Astrocyte (in vitro differentiated cells and primary cell): ENCODE results near the gene FXYD5. TPM values are rescaled to one million over a fixed set of nuclear protein-coding genes. Genes with fewer than 3 reads are reported as not detected.

Experiments used
- DNase-seq: peaks from one replicate; pipeline ENCODE4 v3.0.0-alpha.2; 2010; ENCODE audit warnings: low read depth
- FAIRE-seq: peaks from 2 replicates; lab custom pipeline; 2011; peaks lifted over from hg19 to GRCh38; lab: Jason Lieb, UNC
- H2AFZ ChIP-seq: 2 replicates; pipeline ENCODE4 v1.6.0; 2012; ENCODE audit warnings: low read depth, low read length, inconsistent platforms
- H3K27ac ChIP-seq: 2 replicates; pipeline ENCODE4 v1.5.1; 2011; ENCODE audit warnings: low read depth, low read length, inconsistent platforms
- H3K27me3 ChIP-seq: 2 replicates; pipeline ENCODE4 v1.6.0; 2011; ENCODE audit warnings: low read length, inconsistent platforms; ENCODE audit not compliant: insufficient read depth
- H3K36me3 ChIP-seq: 2 replicates; pipeline ENCODE4 v1.5.1; 2011; ENCODE audit warnings: low read length, inconsistent platforms; ENCODE audit not compliant: insufficient read depth
- H3K4me1 ChIP-seq: 2 replicates; pipeline ENCODE4 v1.5.1; 2011; ENCODE audit warnings: low read length, inconsistent platforms; ENCODE audit not compliant: insufficient read depth
- H3K4me2 ChIP-seq: 2 replicates; pipeline ENCODE4 v1.6.0; 2012; ENCODE audit warnings: low read length, inconsistent platforms
- H3K4me3 ChIP-seq: 2 replicates; pipeline ENCODE4 v1.5.1; 2011; ENCODE audit warnings: low read depth, mild to moderate bottlenecking, low read length, inconsistent platforms; ENCODE audit not compliant: insufficient read depth
- H3K79me2 ChIP-seq: 2 replicates; pipeline ENCODE4 v1.6.0; 2012; ENCODE audit warnings: mild to moderate bottlenecking, low read length, inconsistent platforms; ENCODE audit not compliant: insufficient read depth
- H3K9ac ChIP-seq: 2 replicates; pipeline ENCODE4 v1.6.0; 2012; ENCODE audit warnings: mild to moderate bottlenecking, low read length, inconsistent platforms
- H3K9me3 ChIP-seq: 2 replicates; pipeline ENCODE4 v1.5.1; 2012; ENCODE audit warnings: low read depth, mild to moderate bottlenecking, low read length, inconsistent platforms; ENCODE audit not compliant: insufficient read depth
- H4K20me1 ChIP-seq: 2 replicates; pipeline ENCODE4 v1.6.0; 2012; ENCODE audit warnings: low read length, inconsistent platforms; ENCODE audit not compliant: insufficient read depth
- H3K27ac Mint-ChIP-seq: one replicate; pipeline ENCODE4 v1.8.0; 2021; ENCODE audit warnings: mild to moderate bottlenecking, mixed read lengths; ENCODE audit not compliant: unreplicated experiment
- H3K27me3 Mint-ChIP-seq: one replicate; pipeline ENCODE4 v1.8.0; 2021; ENCODE audit warnings: low read depth, mixed read lengths; ENCODE audit not compliant: unreplicated experiment
- H3K36me3 Mint-ChIP-seq: one replicate; pipeline ENCODE4 v1.8.0; 2021; ENCODE audit warnings: low read depth, mixed read lengths; ENCODE audit not compliant: unreplicated experiment
- H3K4me1 Mint-ChIP-seq: one replicate; pipeline ENCODE4 v1.8.0; 2021; ENCODE audit warnings: low read depth, mixed read lengths; ENCODE audit not compliant: unreplicated experiment
- H3K4me3 Mint-ChIP-seq: one replicate; pipeline ENCODE4 v1.8.0; 2021; ENCODE audit warnings: mild to moderate bottlenecking, moderate library complexity, mixed read lengths; ENCODE audit not compliant: unreplicated experiment
- H3K9me3 Mint-ChIP-seq: one replicate; pipeline ENCODE4 v1.8.0; 2021; ENCODE audit warnings: mild to moderate bottlenecking, mixed read lengths; ENCODE audit not compliant: unreplicated experiment
- CTCF ChIP-seq: IDR thresholded peaks from 2 replicates; pipeline ENCODE4 v1.5.1; 2011; ENCODE audit warnings: low read depth, mild to moderate bottlenecking, inconsistent platforms, low read length, moderate library complexity; ENCODE audit not compliant: insufficient read depth
- EZH2 ChIP-seq: IDR thresholded peaks from 2 replicates; pipeline ENCODE4 v1.6.1; 2012; ENCODE audit warnings: mild to moderate bottlenecking, low read length, inconsistent platforms; ENCODE audit not compliant: insufficient read depth
- total RNA-seq: library from RNA; stranded (reverse); gene quantifications from 2 replicates; pipeline ENCODE4 v1.2.1, GENCODE V29; 2021

Gene FXYD5
- total RNA-seq, 1 donor from 2014 or later, result 108 TPM

- H3K4me1 ChIP-seq, result no peaks in the 10 kb centered on the region
- Mint-ChIP-seq H3K4me1 (no peaks in the 10 kb centered on the region), H3K9me3 (peaks cover 9% of the 10 kb centered on the region), H3K27ac (no peak overlapping the region), H3K36me3 (no peaks in the 10 kb centered on the region), H3K4me3 (no peak overlapping the region), H3K27me3 (peaks cover 11% of the 10 kb centered on the region)
- no peak for TF ChIP-seq EZH2
- TF ChIP-seq CTCF, result no peak
- H3K36me3 ChIP-seq, result no peaks in the 10 kb centered on the region
- H3K27ac ChIP-seq, result no peak overlapping the region
- H3K9ac ChIP-seq, result no peak overlapping the region
- FAIRE-seq (no peak), DNase-seq (no peak)
- no peak overlapping the region for H3K4me3 ChIP-seq
- H3K27me3 ChIP-seq, result no peaks in the 10 kb centered on the region
- H2AFZ ChIP-seq, result no peak overlapping the region
- no peaks in the 10 kb centered on the region for H3K79me2 ChIP-seq
- no peaks in the 10 kb centered on the region for H3K9me3 ChIP-seq
- H3K4me2 ChIP-seq, result no peak overlapping the region
- no peaks in the 10 kb centered on the region for H4K20me1 ChIP-seq
These were observed 26.9 kb downstream of the FXYD5 start for GRCh38 chr19:35181387-35181786.

- H3K9me3 ChIP-seq, result no peaks in the 10 kb centered on the region
- FAIRE-seq, result no peak
- no peaks in the 10 kb centered on the region for H3K4me1 ChIP-seq
- Mint-ChIP-seq H3K27me3 (peaks cover 4% of the 10 kb centered on the region), H3K9me3 (peaks cover 7% of the 10 kb centered on the region), H3K4me3 (no peak overlapping the region), H3K36me3 (no peaks in the 10 kb centered on the region), H3K27ac (no peak overlapping the region), H3K4me1 (no peaks in the 10 kb centered on the region)
- H3K27me3 ChIP-seq, result no peaks in the 10 kb centered on the region
- DNase-seq, result no peak
- TF ChIP-seq EZH2 (no peak), CTCF (no peak)
- H4K20me1 ChIP-seq, result no peaks in the 10 kb centered on the region
- no peak overlapping the region for H3K4me3 ChIP-seq
- H3K79me2 ChIP-seq, result no peaks in the 10 kb centered on the region
- no peak overlapping the region for H3K9ac ChIP-seq
- no peak overlapping the region for H3K27ac ChIP-seq
- no peak overlapping the region for H2AFZ ChIP-seq
- H3K4me2 ChIP-seq, result no peak overlapping the region
- no peaks in the 10 kb centered on the region for H3K36me3 ChIP-seq
These were observed 29.7 kb downstream of the FXYD5 start for GRCh38 chr19:35184267-35184666.

GRCh38 chr19:35184884-35185283 lies 30.3 kb downstream of the FXYD5 start:
- no peak overlapping the region for H2AFZ ChIP-seq
- H3K4me1 Mint-ChIP-seq, result no peaks in the 10 kb centered on the region
- H3K4me3 Mint-ChIP-seq, result no peak overlapping the region
- H3K36me3 ChIP-seq, result no peaks in the 10 kb centered on the region
- no peak overlapping the region for H3K4me3 ChIP-seq
- H3K27me3 ChIP-seq, result no peaks in the 10 kb centered on the region
- no peak overlapping the region for H3K27ac ChIP-seq
- peaks cover 7% of the 10 kb centered on the region for H3K9me3 Mint-ChIP-seq
- peaks cover 3% of the 10 kb centered on the region for H3K27me3 Mint-ChIP-seq
- H3K79me2 ChIP-seq, result no peaks in the 10 kb centered on the region
- H3K4me1 ChIP-seq, result no peaks in the 10 kb centered on the region
- no peak overlapping the region for H3K9ac ChIP-seq
- DNase-seq (no peak), FAIRE-seq (no peak)
- H3K9me3 ChIP-seq, result no peaks in the 10 kb centered on the region
- H3K36me3 Mint-ChIP-seq, result no peaks in the 10 kb centered on the region
- TF ChIP-seq CTCF (no peak), EZH2 (no peak)
- H3K27ac Mint-ChIP-seq, result no peak overlapping the region
- no peak overlapping the region for H3K4me2 ChIP-seq
- no peaks in the 10 kb centered on the region for H4K20me1 ChIP-seq
